A549 (cell line): ENCODE results near the gene UBE2U. TPM values are rescaled to one million over a fixed set of nuclear protein-coding genes. Genes with fewer than 3 reads are reported as not detected.

Source experiments
- ATAC-seq, 2 experiments: fragments of 200-7000 bp in 1 of 2; fragments of >200 bp in 1 of 2; cut with Nextera tagmentation in 1 of 2; cut with Tn5 transposase in 1 of 2; 3 replicates each; pipeline versions ENCODE4 v1.8.0 to v1.9.1; 2018 to 2020; ENCODE audit warnings: mild to moderate bottlenecking in 1 of 2, moderate library complexity in 1 of 2
- CTCF ChIA-PET: fragments of 300-600 bp; sonication (Branson Sonifier 250); formaldehyde crosslinking; extraction: SDS; loops from one replicate; lab custom pipeline; 2021; ENCODE audit warnings: antibody characterized with exemption, inconsistent platforms; lab: Yijun Ruan, JAX
- POLR2A ChIA-PET: fragments of 350-600 bp; formaldehyde crosslinking; extraction: SDS; loops from one replicate; lab custom pipeline; 2021; ENCODE audit warnings: antibody characterized with exemption, inconsistent platforms; lab: Yijun Ruan, JAX
- DNase-seq, 2 experiments: peaks; one replicate each; pipeline versions ENCODE4 v3.0.0 to v3.0.0-alpha.2; 2011 to 2016; ENCODE audit warnings: low read depth in 1 of 2, low spot score in 1 of 2
- FAIRE-seq: peaks from 2 replicates; lab custom pipeline; 2011; peaks lifted over from hg19 to GRCh38; lab: Jason Lieb, UNC
- H3K27ac ChIP-seq, 2 experiments: fragments of >200 bp; sonication (Bioruptor Twin); formaldehyde crosslinking; 3 replicates each; pipeline ENCODE4 v1.5.1; 2016 to 2017
- H3K4me1 ChIP-seq: fragments of >200 bp; sonication (Bioruptor Twin); formaldehyde crosslinking; 3 replicates; pipeline ENCODE4 v1.6.1; 2016
- H3K4me2 ChIP-seq: fragments of >200 bp; sonication (Bioruptor Twin); formaldehyde crosslinking; 3 replicates; pipeline ENCODE4 v1.6.1; 2016
- H3K4me3 ChIP-seq: fragments of >200 bp; sonication (Bioruptor Twin); formaldehyde crosslinking; 3 replicates; pipeline ENCODE4 v1.5.1; 2016
- H3K9me3 ChIP-seq: fragments of >200 bp; sonication (Bioruptor Twin); formaldehyde crosslinking; 3 replicates; pipeline ENCODE4 v1.6.1; 2016
- BHLHE40 ChIP-seq: IDR thresholded peaks from 2 replicates; pipeline ENCODE4 v1.6.1; 2012; ENCODE audit warnings: low read depth, low read length, inconsistent platforms
- CBX2 ChIP-seq: fragments of 200-600 bp; sonication (generic); IDR thresholded peaks from 2 replicates; pipeline ENCODE4 v1.6.1; 2016; ENCODE audit warnings: low read depth, mild to moderate bottlenecking, borderline replicate concordance
- EP300 ChIP-seq, 2 experiments: fragments of >200 bp; sonication (Bioruptor Twin); formaldehyde crosslinking; IDR thresholded peaks; 2 replicates in 1 of 2; 3 replicates in 1 of 2; pipeline ENCODE4 v1.6.1; 2016 to 2017
- FOSB ChIP-seq: fragments of 250-450 bp; sonication (Bioruptor Pico); IDR thresholded peaks from 2 replicates; pipeline ENCODE4 v1.5.0; 2020; ENCODE audit warnings: mild to moderate bottlenecking, moderate library complexity
- GATA3 ChIP-seq: IDR thresholded peaks from 2 replicates; pipeline ENCODE4 v1.6.1; 2012; ENCODE audit warnings: borderline replicate concordance
- HDAC2 ChIP-seq: fragments of 200-600 bp; sonication (generic); IDR thresholded peaks from 2 replicates; pipeline ENCODE4 v1.6.1; 2016
- HEYL ChIP-seq: fragments of 250-450 bp; sonication (Bioruptor Pico); IDR thresholded peaks from 2 replicates; pipeline ENCODE4 v1.8.0; 2021; ENCODE audit warnings: mild to moderate bottlenecking, moderate library complexity
- HOXB5 ChIP-seq: fragments of 250-450 bp; sonication (Bioruptor Pico); IDR thresholded peaks from 2 replicates; pipeline ENCODE4 v1.5.0; 2020; ENCODE audit warnings: mild to moderate bottlenecking, moderate library complexity
- JUNB ChIP-seq: fragments of >200 bp; sonication (Bioruptor Twin); formaldehyde crosslinking; IDR thresholded peaks from 2 replicates; pipeline ENCODE4 v1.6.1; 2016
- MAZ ChIP-seq: fragments of 150-350 bp; IDR thresholded peaks from 2 replicates; pipeline ENCODE4 v1.6.1; 2014; ENCODE audit warnings: antibody characterized with exemption, low read depth, low read length, borderline replicate concordance
- MYC ChIP-seq: IDR thresholded peaks from 2 replicates; pipeline ENCODE4 v1.6.1; 2012; ENCODE audit warnings: mild to moderate bottlenecking, inconsistent platforms, low read length, improper control_type of control experiment, borderline replicate concordance
- NFE2L2 ChIP-seq: fragments of 150-350 bp; conservative IDR thresholded peaks from 2 replicates; pipeline ENCODE4 v1.6.1; 2014; ENCODE audit warnings: low read length
- NPAS2 ChIP-seq: fragments of 250-450 bp; sonication (Bioruptor Pico); IDR thresholded peaks from 2 replicates; pipeline ENCODE4 v1.8.0; 2022; ENCODE audit warnings: mild to moderate bottlenecking, moderate library complexity, borderline replicate concordance
- NR3C1 ChIP-seq: fragments of >200 bp; sonication (Bioruptor Twin); formaldehyde crosslinking; IDR thresholded peaks from 3 replicates; pipeline ENCODE4 v1.6.1; 2017
- POLR2AphosphoS2 ChIP-seq: conservative IDR thresholded peaks from 2 replicates; pipeline ENCODE4 v1.6.1; 2012; ENCODE audit warnings: low read length, improper control_type of control experiment, inconsistent platforms
- RAD21 ChIP-seq, 2 experiments: fragments of >200 bp in 1 of 2; sonication (Bioruptor Twin) in 1 of 2; formaldehyde crosslinking in 1 of 2; IDR thresholded peaks in 1 of 2; conservative IDR thresholded peaks in 1 of 2; 2 replicates in 1 of 2; 3 replicates in 1 of 2; pipeline ENCODE4 v1.6.1; 2012 to 2018; ENCODE audit warnings: inconsistent platforms in 1 of 2
- RARB ChIP-seq: fragments of 250-450 bp; sonication (Bioruptor Pico); IDR thresholded peaks from 2 replicates; pipeline ENCODE4 v1.8.0; 2021; ENCODE audit warnings: mild to moderate bottlenecking, moderate library complexity
- RFX5 ChIP-seq: fragments of 450-650 bp; IDR thresholded peaks from 2 replicates; pipeline ENCODE4 v1.7.1; 2014; ENCODE audit warnings: antibody characterized with exemption, mild to moderate bottlenecking, moderate library complexity
- TP53 ChIP-seq: fragments of 250-450 bp; sonication (Bioruptor Pico); IDR thresholded peaks from 2 replicates; pipeline ENCODE4 v1.5.0; 2021; ENCODE audit warnings: mild to moderate bottlenecking, moderate library complexity
- ZC3H11A ChIP-seq: fragments of 450-650 bp; IDR thresholded peaks from 2 replicates; pipeline ENCODE4 v1.6.1; 2014; ENCODE audit warnings: antibody characterized with exemption, mild to moderate bottlenecking
- ZSCAN20 ChIP-seq: fragments of 250-450 bp; sonication (Bioruptor Pico); IDR thresholded peaks from 2 replicates; pipeline ENCODE4 v1.8.0; 2022; ENCODE audit warnings: mild to moderate bottlenecking, moderate library complexity
- WGBS: methylation state at CpG from one replicate; pipeline ENCODE4 v1.1.6; 2017; ENCODE audit errors: missing lambda C conversion rate; 5-methylcytosine and 5-hydroxymethylcytosine counted together
- polyA plus RNA-seq, 4 experiments: library from polyadenylated mRNA; depleted of rRNA in 3 of 4; stranded (reverse); fragments of >200 nt; fragmentation: RNase III in 1 of 4; extraction: RNeasy Plus Mini Kit Qiagen cat#74134 plus additional on column Dnase treatment in 1 of 4; gene quantifications; 2 replicates in 3 of 4; 3 replicates in 1 of 4; pipeline ENCODE4 v1.2.3, GENCODE V29; 2011 to 2017
- TF ChIP-seq, protein P1 (sequence below): fragments of 200-600 bp; sonication (generic); IDR thresholded peaks from 2 replicates; pipeline ENCODE4 v1.6.1; 2016; ENCODE audit warnings: antibody characterized with exemption, mild to moderate bottlenecking, moderate library complexity
- TF ChIP-seq, protein P2 (sequence below): fragments of >200 bp; sonication (Bioruptor Twin); formaldehyde crosslinking; IDR thresholded peaks from 2 replicates; pipeline ENCODE4 v1.6.1; 2016
- TF ChIP-seq, protein P3 (sequence below): fragments of 150-350 bp; IDR thresholded peaks from 2 replicates; pipeline ENCODE4 v1.6.1; 2014; ENCODE audit warnings: low read depth, mild to moderate bottlenecking, low read length
- TF ChIP-seq, protein P4 (sequence below): IDR thresholded peaks from 2 replicates; pipeline ENCODE4 v1.6.1; 2012
- TF ChIP-seq, protein P5 (sequence below): fragments of 450-650 bp; IDR thresholded peaks from 2 replicates; pipeline ENCODE4 v1.6.1; 2014; ENCODE audit warnings: antibody characterized with exemption

Gene UBE2U
- polyA plus RNA-seq, 2 of the 4 experiments (the other 2 are of a cell fraction), result not detected

DNA sequence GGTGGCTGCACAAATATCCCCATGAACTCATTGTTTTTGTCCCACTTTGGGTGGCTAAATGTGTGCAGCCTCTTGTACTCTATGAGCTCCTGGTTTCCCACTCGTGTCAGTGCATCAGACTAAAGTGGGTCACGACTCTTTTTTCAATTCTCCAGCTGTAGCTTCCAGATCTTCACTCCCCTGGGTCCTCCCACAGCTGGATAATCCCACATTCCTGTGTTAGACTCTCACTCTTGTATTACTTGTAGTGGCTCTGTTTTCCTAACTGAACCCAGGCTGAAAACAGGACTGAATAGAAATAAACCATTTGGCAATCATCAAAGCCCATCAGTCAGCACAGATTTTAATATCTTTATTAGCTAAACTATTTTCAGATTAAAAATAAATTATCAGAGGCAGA lies 60.4 kb downstream of the UBE2U start:
- no peak overlapping the region for H3K4me3 ChIP-seq
- no peak overlapping the region for H3K4me2 ChIP-seq
- no peaks in the 10 kb centered on the region for H3K4me1 ChIP-seq
- ATAC-seq, result no peak
- POLR2A ChIA-PET, result no interaction called here
- FAIRE-seq, result no peak
- H3K9me3 ChIP-seq, result no peaks in the 10 kb centered on the region
- TF ChIP-seq BHLHE40 (no peak), NR3C1 (no peak), ZC3H11A (no peak), TP53 (CRISPR knock-in tag) (no peak), CBX2 (no peak), EP300 (IDR thresholded peaks at IDR 0.05) (no peak), POLR2AphosphoS2 (no peak), ZSCAN20 (no peak), JUNB (no peak), HOXB5 (CRISPR knock-in tag) (no peak), RFX5 (no peak), NPAS2 (no peak), MYC (no peak), HDAC2 (no peak), FOSB (CRISPR knock-in tag) (no peak)
- TF ChIP-seq, protein P1, sequence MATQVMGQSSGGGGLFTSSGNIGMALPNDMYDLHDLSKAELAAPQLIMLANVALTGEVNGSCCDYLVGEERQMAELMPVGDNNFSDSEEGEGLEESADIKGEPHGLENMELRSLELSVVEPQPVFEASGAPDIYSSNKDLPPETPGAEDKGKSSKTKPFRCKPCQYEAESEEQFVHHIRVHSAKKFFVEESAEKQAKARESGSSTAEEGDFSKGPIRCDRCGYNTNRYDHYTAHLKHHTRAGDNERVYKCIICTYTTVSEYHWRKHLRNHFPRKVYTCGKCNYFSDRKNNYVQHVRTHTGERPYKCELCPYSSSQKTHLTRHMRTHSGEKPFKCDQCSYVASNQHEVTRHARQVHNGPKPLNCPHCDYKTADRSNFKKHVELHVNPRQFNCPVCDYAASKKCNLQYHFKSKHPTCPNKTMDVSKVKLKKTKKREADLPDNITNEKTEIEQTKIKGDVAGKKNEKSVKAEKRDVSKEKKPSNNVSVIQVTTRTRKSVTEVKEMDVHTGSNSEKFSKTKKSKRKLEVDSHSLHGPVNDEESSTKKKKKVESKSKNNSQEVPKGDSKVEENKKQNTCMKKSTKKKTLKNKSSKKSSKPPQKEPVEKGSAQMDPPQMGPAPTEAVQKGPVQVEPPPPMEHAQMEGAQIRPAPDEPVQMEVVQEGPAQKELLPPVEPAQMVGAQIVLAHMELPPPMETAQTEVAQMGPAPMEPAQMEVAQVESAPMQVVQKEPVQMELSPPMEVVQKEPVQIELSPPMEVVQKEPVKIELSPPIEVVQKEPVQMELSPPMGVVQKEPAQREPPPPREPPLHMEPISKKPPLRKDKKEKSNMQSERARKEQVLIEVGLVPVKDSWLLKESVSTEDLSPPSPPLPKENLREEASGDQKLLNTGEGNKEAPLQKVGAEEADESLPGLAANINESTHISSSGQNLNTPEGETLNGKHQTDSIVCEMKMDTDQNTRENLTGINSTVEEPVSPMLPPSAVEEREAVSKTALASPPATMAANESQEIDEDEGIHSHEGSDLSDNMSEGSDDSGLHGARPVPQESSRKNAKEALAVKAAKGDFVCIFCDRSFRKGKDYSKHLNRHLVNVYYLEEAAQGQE, result no peak
- TF ChIP-seq, protein P2, sequence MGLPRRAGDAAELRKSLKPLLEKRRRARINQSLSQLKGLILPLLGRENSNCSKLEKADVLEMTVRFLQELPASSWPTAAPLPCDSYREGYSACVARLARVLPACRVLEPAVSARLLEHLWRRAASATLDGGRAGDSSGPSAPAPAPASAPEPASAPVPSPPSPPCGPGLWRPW, result no peak
- TF ChIP-seq, protein P3, sequence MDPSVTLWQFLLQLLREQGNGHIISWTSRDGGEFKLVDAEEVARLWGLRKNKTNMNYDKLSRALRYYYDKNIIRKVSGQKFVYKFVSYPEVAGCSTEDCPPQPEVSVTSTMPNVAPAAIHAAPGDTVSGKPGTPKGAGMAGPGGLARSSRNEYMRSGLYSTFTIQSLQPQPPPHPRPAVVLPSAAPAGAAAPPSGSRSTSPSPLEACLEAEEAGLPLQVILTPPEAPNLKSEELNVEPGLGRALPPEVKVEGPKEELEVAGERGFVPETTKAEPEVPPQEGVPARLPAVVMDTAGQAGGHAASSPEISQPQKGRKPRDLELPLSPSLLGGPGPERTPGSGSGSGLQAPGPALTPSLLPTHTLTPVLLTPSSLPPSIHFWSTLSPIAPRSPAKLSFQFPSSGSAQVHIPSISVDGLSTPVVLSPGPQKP, result no peak
- TF ChIP-seq, protein P4, sequence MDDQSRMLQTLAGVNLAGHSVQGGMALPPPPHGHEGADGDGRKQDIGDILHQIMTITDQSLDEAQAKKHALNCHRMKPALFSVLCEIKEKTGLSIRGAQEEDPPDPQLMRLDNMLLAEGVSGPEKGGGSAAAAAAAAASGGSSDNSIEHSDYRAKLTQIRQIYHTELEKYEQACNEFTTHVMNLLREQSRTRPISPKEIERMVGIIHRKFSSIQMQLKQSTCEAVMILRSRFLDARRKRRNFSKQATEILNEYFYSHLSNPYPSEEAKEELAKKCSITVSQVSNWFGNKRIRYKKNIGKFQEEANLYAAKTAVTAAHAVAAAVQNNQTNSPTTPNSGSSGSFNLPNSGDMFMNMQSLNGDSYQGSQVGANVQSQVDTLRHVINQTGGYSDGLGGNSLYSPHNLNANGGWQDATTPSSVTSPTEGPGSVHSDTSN, result no peak
- CTCF ChIA-PET, result no interaction called here
- no peak overlapping the region for H3K27ac ChIP-seq
- 5% methylated on average over 2 of the region's 2 CpGs for WGBS
- no peak for DNase-seq

DNA sequence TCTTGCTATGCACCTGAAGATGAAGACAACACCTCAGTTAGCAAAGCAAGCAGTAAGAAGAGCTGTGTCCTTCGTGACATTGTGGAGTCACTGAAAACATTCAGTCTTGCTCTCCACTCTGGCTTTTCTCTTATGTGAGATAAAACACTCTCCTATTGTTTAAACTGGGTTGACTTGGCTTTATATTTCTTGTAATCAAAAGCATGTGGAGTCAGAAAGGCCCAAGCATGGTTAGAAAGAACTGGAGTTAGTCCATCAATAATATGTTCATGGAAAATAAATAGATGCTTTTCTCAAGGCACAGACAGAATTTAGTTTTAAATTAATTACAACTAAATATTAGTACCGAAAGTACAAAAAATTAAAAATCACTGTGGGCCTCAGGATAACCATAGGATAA lies 61.7 kb downstream of the UBE2U start:
- Histone ChIP-seq H3K27ac (no peak overlapping the region), H3K4me2 (no peak overlapping the region), H3K4me3 (no peak overlapping the region), H3K9me3 (no peaks in the 10 kb centered on the region), H3K4me1 (no peaks in the 10 kb centered on the region)
- no peak for DNase-seq
- no peak for ATAC-seq
- POLR2A ChIA-PET, result no interaction called here
- CTCF ChIA-PET, result no interaction called here
- 48% methylated on average over 2 of the region's 2 CpGs for WGBS
- FAIRE-seq, result no peak
- TF ChIP-seq, protein P2, result no peak
- TF ChIP-seq FOSB (CRISPR knock-in tag) (no peak), GATA3 (no peak), EP300 (IDR thresholded peaks at IDR 0.05) (no peak), TP53 (CRISPR knock-in tag) (no peak), RAD21 (conservative IDR thresholded peaks at IDR 0.05 in 1 of 2, IDR thresholded peaks at IDR 0.05 in 1 of 2) (no peak), HEYL (CRISPR knock-in tag) (no peak), ZC3H11A (no peak), NFE2L2 (no peak), RARB (CRISPR knock-in tag) (no peak), MAZ (no peak)
- TF ChIP-seq, protein P5, sequence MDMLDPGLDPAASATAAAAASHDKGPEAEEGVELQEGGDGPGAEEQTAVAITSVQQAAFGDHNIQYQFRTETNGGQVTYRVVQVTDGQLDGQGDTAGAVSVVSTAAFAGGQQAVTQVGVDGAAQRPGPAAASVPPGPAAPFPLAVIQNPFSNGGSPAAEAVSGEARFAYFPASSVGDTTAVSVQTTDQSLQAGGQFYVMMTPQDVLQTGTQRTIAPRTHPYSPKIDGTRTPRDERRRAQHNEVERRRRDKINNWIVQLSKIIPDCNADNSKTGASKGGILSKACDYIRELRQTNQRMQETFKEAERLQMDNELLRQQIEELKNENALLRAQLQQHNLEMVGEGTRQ, result no peak
- TF ChIP-seq, protein P3, result no peak
